DND-41 (cell line): ENCODE measurements around the gene FBXL12.

Experiments used
- EZH2 ChIP-seq: IDR thresholded peaks from 3 replicates; pipeline ENCODE4 v1.6.1; 2012; ENCODE audit warnings: borderline replicate concordance, low read depth, mild to moderate bottlenecking, moderate library complexity, low read length, inconsistent platforms; ENCODE audit not compliant: severe bottlenecking
- TF ChIP-seq, protein P1 (sequence below): IDR thresholded peaks from 2 replicates; pipeline ENCODE4 v1.5.1; 2012; ENCODE audit warnings: borderline replicate concordance, low read length, moderate library complexity, mild to moderate bottlenecking; ENCODE audit not compliant: poor library complexity, severe bottlenecking; ENCODE audit errors: extremely low read depth

DNA sequence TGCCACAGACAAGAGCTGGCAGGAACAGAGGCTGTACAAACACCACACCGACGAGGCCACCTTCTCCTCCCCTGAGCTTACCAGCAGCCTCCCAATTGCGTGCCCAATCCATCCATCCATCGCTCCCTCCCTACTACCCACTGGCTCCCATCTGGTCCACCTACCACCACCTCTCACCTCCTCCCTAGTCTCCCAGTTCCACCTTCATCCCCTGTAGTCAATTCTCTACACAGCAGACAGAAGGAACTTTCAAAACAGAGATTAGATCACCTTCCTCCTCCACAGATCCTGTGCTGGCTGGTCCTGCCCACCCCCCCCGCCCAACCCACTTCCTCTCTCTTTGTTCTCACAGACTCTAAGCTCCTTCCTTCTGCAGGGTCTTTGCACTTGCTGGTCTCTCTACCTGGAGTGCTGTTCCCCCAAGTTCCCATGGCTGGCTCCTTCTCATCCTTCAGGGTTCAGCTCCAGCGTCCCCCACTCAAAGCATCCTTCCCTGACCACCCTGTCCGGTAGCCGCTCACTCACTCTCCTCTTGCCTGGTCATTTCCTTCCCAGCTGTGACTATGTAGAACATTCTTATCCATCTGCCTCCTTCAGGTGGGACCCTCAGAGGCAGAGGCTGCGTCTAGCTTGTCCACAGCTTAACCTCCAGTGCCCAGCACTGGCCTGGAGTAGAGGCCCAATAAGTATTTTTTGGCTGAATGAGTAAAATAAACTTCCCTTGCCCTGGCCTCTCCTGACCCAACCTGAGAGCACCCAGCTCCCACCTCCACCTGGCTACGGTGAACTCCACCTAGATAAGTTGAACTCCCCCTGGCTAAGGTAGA lies 39.3 kb upstream of the FBXL12 start:
- TF ChIP-seq, protein P1, sequence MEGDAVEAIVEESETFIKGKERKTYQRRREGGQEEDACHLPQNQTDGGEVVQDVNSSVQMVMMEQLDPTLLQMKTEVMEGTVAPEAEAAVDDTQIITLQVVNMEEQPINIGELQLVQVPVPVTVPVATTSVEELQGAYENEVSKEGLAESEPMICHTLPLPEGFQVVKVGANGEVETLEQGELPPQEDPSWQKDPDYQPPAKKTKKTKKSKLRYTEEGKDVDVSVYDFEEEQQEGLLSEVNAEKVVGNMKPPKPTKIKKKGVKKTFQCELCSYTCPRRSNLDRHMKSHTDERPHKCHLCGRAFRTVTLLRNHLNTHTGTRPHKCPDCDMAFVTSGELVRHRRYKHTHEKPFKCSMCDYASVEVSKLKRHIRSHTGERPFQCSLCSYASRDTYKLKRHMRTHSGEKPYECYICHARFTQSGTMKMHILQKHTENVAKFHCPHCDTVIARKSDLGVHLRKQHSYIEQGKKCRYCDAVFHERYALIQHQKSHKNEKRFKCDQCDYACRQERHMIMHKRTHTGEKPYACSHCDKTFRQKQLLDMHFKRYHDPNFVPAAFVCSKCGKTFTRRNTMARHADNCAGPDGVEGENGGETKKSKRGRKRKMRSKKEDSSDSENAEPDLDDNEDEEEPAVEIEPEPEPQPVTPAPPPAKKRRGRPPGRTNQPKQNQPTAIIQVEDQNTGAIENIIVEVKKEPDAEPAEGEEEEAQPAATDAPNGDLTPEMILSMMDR, result no peak
- no peak for TF ChIP-seq EZH2
